HG03280 (cell line): ENCODE data around the gene RTN1.

Experiments
- ATAC-seq: cut with Tn5 transposase; IDR thresholded peaks from one replicate; pipeline ENCODE4 v1.9.1; 2021; ENCODE audit warnings: mild to moderate bottlenecking, moderate library complexity; ENCODE audit not compliant: unreplicated experiment

Gene RTN1

DNA sequence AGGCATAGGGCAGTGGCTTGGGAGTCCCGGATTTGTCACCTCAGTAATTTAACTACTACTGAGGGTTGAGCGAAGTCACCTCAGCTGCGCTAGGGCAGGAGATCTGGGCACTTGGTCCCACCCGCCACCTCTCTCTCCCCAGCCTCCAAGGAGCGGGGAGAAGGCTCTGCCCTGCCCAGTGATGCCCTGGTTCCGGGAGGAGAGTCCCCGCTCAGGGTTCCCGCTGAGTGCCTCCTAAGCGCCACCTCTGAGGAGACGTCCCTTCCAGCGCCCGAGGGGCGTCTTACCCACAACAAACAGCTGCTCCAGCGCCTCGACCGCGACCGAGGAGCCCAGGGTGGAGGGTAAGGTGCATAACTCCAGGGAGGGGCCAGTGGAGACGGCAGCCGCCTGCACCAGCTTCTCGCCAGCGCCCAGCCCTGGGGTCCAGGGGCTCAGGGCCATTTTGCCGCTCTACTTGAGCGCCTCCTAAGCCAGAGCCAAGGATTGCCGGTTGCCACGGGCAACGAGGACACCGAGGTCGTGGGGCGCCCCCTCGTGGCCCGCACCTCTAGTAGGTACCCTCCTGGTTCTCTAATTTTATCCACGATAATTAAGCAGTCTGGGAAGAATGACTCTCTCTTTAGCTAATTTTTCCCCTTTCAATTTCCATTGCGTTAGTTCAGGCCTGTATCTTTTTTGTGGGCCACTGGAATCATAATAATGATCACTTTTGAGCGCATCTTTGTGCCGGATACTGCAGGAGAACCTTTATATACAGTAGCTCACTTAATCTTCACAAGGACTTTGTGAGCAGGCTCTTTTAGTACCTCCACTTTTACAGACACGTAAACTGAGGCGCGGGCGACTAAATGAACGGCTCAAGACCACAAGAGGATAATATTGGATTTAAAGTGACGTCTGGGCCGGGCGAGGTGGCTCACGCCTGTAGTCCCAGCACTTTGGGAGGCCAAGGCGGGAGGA, 294.0 kb downstream of the RTN1 start, which contains the start of gene CCDC175:
CCDC175 (minus strand) TSS at position 481 of the 963 bp plus-strand sequence; CDS start at position 444, 37 bp downstream.
- ATAC-seq = peak; percentile 99

DNA sequence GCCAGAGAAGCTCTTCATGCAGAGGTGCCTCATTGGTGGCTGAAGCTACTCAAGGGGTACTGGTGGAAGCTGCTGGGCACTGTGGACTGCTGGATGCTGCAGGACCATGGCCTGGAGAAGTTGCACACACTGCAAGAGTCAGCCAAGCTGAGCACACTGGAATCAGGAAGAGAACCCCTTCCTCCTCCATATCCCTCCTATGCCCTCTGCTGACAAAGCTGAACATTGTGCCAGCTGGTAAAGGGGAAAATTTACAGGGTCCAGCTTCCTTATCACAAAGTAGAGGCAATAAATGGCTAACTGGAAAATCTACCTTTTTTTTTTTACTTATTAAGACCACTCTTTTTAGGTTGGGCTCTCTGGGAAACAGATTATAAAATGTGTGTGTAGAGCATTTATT, 300.5 kb downstream of the RTN1 start:
- ATAC-seq = no peak

DNA sequence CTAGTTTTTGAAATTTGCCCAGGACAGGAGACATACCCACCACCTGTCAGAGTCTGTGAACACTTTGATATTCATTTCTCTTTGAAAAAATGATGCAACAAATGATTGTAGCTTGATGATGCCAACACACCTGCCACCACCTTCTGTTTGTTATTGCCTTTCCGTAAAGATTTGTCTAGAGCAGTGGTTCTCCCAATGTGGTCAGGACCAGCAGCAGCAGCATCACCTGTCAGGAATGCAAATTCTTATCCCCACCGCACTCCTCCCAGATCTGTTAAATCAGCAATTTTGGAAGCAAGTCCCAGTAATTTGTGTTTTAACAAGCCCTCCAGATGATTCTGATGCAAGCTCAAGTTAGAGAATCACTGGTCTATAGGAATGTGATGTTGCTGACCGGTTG, 303.9 kb downstream of the RTN1 start:
- no peak for ATAC-seq

DNA sequence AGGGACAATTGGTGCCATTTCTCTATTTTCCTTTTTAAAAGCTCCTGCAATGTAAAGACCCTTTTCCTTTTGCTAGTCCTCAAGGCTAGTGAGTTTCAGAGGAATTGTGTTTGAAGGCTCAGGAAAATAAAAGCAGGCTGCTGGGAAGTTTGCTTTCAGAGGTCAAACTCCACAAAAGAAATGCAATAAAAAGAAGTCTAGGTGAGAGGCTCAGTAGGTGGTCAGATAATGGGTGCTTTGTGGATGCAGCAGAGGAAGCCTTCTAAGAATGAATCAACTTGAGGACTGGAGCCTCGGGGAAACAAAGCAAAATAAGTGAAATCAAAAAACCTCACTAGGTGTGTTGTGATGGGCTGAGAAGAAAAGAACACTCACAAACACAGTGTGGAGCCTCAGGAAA, 304.3 kb downstream of the RTN1 start:
- no peak for ATAC-seq

DNA sequence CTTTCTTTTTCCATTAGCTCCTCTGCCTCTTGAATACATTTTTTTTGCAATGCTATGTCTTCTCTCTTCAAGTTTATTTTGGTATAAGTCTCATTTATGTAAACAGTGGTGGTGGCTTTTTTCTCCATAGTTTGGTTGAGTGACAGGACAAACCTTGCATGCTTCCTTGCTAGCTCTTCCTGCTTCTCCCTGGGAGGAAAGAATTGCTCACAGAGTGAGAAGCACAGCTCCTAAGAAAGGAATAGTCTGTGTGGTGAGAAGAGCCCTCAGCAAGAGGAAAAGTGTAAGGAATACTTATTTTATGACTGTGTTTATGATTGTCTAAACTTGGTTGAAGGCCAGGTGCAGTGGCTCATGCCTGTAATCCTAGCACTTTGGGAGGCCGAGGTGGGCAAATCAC, 305.5 kb downstream of the RTN1 start:
- ATAC-seq = no peak

DNA sequence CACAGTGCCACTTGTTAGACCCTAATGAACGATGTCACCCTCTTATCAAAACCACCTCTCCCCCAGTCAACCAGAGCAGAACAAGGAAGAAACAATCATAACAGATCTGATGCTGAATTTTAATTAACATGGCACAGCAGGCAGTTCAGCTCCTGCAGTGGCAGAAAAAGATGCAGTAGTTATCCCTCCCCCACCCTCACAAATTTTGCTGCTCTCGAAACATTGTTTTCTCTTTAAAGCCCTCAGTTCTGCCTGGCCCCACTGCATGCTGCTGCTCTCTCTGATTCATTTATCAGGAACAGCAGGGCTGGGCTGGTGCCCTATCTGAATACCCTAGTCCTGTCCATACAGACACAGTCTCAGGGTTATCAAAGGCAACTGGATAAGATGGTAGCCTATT, 306.2 kb downstream of the RTN1 start:
- no peak for ATAC-seq

DNA sequence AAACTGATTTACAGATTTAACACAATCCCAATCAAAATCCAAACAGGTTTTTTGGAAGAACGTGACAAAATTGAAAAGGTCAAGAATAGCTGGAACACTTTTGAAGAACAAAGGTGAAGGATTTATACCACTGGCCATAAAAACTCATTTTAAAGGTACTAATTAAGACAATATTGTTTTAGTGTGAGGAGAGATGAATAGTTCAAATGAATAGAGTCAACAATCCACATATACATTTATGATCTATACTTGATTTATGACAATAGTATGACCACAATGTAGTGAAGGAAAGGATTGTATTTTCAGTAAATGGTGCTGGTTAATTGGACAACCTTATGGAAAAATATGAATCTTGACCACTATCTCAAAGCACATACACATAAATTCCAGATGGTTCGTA, 323.3 kb downstream of the RTN1 start:
- ATAC-seq = no peak
